Stimulated activated CD8-positive, alpha-beta memory T cell treated with anti-CD3 and anti-CD28 coated beads, Interleukin-7, amount 100 ng/mL, for 24 hours (primary cell): ENCODE results near the gene TMEM135.

ENCODE experiments used
- DNase-seq: peaks from one replicate; pipeline ENCODE4 v3.0.0-alpha.2; 2020; ENCODE audit warnings: low read depth

Gene TMEM135

GRCh38 chr11:87301785-87302540 is 264.2 kb downstream of the TMEM135 start:
- no peak for DNase-seq

- no peak for DNase-seq
These were observed 266.7 kb downstream of the TMEM135 start for GRCh38 chr11:87304412-87304811.

GRCh38 chr11:87306262-87306851 is 268.6 kb downstream of the TMEM135 start:
- no peak for DNase-seq

DNA sequence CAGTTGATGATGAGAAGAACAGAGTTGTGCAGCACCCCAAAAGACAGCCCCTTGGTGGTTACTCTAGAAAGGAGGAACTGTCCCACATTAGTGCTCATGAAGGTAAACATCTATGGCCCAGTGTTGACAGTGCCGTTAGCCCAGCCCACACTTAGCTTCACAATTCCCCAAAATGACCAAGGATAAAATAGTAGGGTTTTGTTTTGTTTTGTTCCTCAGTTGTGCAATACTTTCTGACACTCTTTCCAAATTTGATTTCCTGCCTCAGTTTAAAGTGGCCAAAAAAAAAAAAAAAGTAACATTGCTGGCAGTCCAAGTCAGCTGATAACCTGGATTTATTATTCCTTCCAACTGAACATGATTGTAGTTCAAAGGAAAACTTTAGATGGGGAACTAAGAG is 269.4 kb downstream of the TMEM135 start:
- no peak for DNase-seq

DNA sequence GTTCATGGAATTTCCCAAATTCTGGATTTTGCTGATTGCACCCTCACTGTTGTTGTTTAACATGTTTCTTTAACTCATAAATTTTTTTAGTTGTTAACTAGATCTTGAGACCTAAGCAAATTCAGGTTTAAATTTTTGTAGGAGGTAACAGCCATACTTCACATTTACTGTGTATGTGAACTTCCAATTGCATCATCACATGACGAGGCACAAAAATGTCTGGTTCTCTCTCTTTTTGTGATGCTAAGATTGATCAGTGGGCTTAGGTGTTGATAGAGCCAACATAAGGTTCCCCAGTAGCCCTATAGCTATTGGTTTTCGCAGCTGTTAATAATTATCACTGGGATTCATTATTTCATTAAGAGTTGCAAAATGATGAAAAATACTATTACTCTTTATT is 277.5 kb downstream of the TMEM135 start:
- DNase-seq: no peak

GRCh38 chr11:87316491-87316890 is 278.8 kb downstream of the TMEM135 start:
- no peak for DNase-seq

DNA sequence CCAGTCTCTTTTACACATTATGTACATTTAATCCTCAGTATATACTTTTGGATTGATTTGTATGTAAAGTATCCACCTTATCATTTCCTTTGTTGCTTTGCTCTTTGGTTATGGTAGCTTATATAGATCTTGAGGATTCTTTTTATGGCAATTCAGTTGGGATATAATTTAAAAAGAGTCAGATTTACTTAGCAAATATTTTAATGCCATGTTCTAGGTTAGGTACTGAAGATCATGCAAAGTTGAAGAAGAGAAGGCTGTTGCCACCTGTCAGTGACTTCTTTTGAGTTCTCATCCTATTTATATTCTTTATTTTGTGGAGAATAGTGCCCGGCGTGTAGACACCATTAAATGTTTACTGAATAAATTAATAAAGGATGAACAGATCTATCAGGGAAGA is 279.7 kb downstream of the TMEM135 start:
- no peak for DNase-seq

DNA sequence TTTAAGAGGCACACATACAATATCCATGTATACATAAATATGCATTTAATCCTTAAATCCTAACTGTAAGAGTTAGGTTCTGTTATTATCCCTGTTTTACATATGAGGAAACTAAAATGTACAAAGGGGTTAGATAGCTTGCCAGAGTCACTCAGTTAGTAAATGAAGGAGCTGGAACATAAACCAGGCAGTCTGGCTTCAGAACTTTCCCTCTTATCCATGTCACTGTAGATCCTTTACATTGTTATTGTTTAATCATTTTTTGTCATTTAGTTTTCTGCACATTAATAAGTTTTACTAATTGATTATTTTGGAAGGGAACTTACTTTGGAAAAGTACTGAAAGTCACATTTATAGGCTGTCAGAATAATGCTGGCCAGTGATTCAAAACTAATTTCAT is 282.4 kb downstream of the TMEM135 start:
- DNase-seq: no peak

- DNase-seq: no peak
These were observed 284.8 kb downstream of the TMEM135 start for GRCh38 chr11:87322568-87322967.

GRCh38 chr11:87323899-87324298 is 286.2 kb downstream of the TMEM135 start:
- no peak for DNase-seq

- DNase-seq: no peak
These were observed 287.2 kb downstream of the TMEM135 start for GRCh38 chr11:87324817-87325489.

- DNase-seq: no peak
These were observed 287.7 kb downstream of the TMEM135 start for GRCh38 chr11:87325490-87325872.

DNA sequence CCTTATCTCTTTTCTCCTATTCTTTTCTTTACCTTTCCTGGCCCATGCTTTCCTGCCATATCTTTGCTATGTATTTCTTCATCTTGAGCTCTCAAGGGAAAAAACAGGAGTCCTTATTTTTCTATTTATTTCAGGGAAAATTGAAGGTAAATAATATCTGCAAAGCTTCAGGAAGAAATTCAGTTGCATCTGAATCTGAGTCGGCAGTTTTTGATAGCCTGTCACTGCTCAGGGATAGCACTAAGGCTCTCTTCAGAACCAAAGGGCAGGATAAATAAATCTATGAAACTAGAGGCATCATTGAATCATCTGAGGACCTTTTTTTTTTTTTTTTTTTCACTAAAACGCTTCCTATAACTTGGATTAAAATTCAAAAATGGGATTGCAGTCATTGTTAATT is 288.9 kb downstream of the TMEM135 start:
- no peak for DNase-seq

GRCh38 chr11:87329172-87329571 is 291.4 kb downstream of the TMEM135 start:
- DNase-seq: no peak

DNA sequence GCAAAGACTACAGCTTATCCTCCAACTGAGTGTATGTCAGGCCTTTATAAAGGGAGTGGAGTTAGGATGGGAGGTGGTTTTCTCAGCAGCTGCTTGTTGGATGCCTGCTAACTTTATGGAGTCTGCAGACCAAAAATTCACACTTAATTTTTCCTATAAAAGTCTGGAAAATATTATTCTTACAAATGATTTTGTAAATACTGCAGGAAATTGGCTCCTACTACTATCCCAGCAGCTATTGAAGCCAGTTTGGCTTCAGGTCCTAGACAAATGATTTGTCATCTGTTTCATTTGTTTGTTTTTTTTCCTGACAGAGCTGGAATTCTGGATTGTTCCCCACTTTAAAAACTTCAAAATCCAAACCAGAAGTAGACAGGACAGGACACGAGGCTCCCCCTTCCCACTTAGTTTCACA is 292.5 kb downstream of the TMEM135 start:
- DNase-seq: no peak

- no peak for DNase-seq
These were observed 293.5 kb downstream of the TMEM135 start for GRCh38 chr11:87331273-87331672.

DNA sequence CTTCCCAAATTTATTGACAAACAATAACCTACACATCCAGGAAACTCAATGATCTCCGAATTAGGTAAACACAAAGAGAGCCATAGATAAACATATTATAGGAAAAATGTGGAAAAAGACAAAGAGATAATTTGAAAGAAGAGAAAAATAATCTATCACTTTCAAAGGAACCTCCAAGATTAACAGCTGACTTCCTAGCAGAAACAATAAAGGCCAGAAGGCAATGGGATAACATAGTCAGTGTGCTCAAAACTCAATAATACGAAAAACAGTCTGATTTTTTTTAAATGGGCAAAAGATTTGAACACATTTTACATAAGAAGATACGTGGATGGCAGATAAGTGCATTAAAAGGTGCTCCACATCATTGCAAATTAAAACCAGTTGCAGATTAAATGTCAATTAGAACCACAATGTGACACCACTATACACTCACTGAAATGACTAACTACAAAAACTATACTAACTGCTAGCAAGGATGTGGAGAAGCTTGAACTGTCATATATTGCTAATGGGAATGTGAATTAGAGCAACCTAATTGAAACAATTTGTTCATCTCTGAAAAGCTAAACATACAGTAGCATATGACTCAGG is 300.4 kb downstream of the TMEM135 start:
- no peak for DNase-seq

DNA sequence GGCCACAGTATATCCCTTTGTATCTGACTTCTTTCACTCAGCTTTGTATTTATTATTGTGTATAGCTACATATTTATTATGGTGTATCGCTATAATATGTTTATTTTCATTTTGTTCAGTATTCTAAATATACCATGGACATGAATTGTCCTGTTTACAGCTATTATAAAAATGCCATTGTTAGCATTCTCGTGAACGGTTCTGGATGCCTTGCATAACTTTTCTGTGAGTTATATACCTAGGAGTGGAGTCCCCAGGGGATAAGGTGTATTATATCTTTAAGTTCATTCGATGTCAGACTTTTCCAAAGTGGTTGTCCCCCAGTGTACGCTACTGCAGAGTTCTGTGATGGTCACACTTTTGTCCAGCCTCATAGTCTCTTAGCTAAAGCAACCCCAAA is 301.7 kb downstream of the TMEM135 start:
- DNase-seq: no peak

GRCh38 chr11:87347441-87347840 is 309.7 kb downstream of the TMEM135 start:
- no peak for DNase-seq

GRCh38 chr11:87347854-87348253 is 310.1 kb downstream of the TMEM135 start:
- no peak for DNase-seq

- no peak for DNase-seq
These were observed 313.9 kb downstream of the TMEM135 start for GRCh38 chr11:87351676-87352075.

GRCh38 chr11:87352759-87353707 is 315.3 kb downstream of the TMEM135 start:
- peak; percentile 76 for DNase-seq
